ENCODE results near the gene CD163. TPM values are rescaled to one million over a fixed set of nuclear protein-coding genes. Genes with fewer than 3 reads are reported as not detected.
"Not testable (repeated sequence)": the region's sequence is repeated elsewhere in the genome, so short reads cannot be mapped to it uniquely, and the experiment has no call there.

The CD163 gene
- total RNA-seq: not detected in 2 replicates

DNA sequence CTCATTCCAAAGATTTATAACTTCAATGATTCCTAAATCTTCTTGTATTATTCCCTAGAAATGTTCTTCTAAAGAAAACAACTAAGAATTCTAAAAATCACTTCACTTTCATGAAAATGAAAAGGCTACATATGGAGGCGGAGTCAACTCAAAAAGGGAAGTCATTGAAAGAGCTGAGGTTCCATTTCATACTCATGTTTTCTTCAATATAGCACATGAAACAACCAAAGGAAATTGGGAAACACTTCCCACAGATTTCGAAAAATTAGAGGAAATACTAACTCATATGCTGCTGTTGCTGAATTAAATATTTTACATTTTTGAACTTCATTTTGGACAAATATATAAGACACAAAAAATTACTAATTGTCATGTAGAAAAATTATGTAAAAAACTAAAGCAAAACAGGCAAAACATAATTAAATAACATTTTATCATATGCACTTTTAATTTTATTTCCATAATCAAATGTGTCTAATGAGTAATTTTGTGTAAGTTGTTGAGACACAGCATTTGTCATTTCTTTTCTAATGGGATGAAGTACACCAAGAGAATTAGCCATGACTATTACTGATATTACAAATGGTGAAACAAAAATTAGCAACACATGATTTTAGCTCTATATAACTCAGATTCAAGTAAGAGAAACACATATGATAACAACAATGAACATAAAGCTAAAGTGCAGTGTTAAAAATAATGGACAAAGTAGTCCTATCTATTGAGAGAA is at the start of gene CD163:
Gene CD163, minus strand, starts transcription at position 92 of the 730 bp plus-strand sequence. Its CDS starts 87 bp downstream, at position 5.
- H3K4me3 ChIP-seq (ENCODE audit: low read depth, low read length): no peak within 1 kb of the TSS
- DNase-seq (ENCODE audit: low read depth): no peak
- no peak for TF ChIP-seq CTCF (IDR thresholded peaks at IDR 0.05; ENCODE audit: insufficient read depth, low read depth, low read length)

DNA sequence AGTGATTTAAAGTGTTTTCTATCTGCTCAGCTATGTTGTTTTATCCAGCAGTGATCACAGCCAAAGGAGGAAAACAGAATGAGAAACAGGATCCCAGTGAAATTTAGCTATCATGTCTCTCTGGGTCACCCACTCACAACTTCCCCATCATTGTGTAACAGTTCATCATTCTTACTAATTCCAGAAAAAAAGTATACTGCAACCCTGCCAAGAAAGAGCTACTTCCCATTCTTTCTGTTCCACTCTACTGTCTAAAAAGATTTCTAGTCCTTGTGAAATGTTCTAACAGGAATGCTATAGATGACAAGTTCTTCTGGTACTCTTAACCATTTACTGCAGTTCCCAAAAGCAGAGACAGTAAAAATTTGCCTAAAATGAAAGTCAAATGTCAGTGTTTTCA is 39.2 kb upstream of the CD163 start:
- DNase-seq (ENCODE audit: low read depth): peak; percentile 70
- H3K4me3 ChIP-seq (ENCODE audit: low read depth, low read length): no peak overlapping the region
- TF ChIP-seq CTCF (IDR thresholded peaks at IDR 0.05; ENCODE audit: insufficient read depth, low read depth, low read length): no peak

- TF ChIP-seq CTCF (IDR thresholded peaks at IDR 0.05; ENCODE audit: insufficient read depth, low read depth, low read length): no peak
- H3K4me3 ChIP-seq (ENCODE audit: low read depth, low read length): no peak overlapping the region
- no peak for DNase-seq (ENCODE audit: low read depth)
These were observed 38.5 kb upstream of the CD163 start for GRCh38 chr12:7542046-7542445.

DNA sequence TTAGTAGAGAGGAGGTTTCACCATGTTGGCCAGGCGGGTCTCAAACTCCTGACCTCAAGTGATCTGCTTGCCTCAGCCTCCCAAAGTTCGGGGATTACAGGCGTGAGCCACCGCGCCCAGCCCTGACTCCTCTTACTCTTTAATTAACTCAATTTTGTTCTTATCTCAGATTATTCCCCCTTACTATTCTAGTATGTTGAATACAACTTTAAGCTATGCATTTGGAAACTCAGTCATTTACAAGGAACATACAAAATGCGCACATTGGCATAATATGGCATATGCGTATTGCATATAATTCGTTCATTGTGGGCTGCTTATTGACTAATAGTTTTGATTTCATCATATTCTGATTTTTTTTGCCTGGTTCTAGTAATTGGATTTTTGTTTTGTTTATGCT is 10.8 kb upstream of the CD163 start:
- DNase-seq (ENCODE audit: low read depth): no peak
- TF ChIP-seq CTCF (IDR thresholded peaks at IDR 0.05; ENCODE audit: insufficient read depth, low read depth, low read length): no peak
- no peak overlapping the region for H3K4me3 ChIP-seq (ENCODE audit: low read depth, low read length)

- TF ChIP-seq CTCF (IDR thresholded peaks at IDR 0.05; ENCODE audit: insufficient read depth, low read depth, low read length): no peak
- peak; percentile 90 for DNase-seq (ENCODE audit: low read depth)
- no peak overlapping the region for H3K4me3 ChIP-seq (ENCODE audit: low read depth, low read length)
These were observed 9.0 kb upstream of the CD163 start for GRCh38 chr12:7512553-7512952.

DNA sequence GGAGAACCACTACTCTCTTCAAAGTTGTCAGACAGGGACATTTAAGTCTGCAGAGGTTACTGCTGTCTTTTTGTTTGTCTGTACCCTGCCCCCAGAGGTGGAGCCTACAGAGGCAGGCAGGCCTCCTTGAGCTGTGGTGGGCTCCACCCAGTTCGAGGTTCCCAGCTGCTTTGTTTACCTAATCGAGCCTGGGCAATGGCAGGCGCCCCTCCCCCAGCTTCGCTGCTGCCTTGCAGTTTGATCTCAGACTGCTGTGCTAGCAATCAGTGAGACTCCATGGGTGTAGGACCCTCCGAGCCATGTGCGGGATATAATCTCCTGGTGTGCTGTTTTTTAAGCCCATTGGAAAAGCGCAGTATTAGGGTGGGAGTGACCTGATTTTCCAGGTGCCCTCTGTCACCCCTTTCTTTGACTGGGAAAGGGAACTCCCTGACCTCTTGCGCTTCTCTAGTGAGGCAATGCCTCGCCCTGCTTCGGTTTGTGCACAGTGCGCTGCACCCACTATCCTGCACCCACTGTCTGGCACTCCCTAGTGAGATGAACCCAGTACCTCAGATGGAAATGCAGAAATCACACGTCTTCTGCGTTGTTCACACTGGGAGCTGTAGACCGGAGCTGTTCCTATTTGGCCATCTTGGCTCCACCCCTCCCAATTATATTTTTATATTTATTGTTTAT is 6.4 kb upstream of the CD163 start:
- not testable (repeated sequence) for DNase-seq (ENCODE audit: low read depth); H3K4me3 ChIP-seq (ENCODE audit: low read depth, low read length)

DNA sequence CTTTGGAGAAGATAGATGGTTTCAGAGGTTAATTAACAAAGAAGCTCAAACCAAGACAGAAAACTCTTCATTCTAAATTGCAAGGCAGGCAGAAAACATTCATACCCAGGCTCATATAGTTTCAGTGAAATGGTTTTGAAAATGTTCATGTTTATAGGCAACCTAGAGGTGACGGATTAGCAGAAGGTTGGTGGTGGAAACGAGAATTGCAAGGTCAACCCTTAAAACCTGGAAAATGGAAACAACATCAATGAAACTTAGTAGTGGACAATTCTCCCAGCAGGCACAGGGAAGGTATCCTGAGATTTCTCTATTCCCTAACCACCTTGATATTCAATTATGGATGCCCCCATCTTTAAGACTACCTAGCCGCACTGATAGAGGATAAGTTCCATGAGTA is 965 bp downstream of the CD163 start:
- TF ChIP-seq CTCF (IDR thresholded peaks at IDR 0.05; ENCODE audit: insufficient read depth, low read depth, low read length): no peak
- DNase-seq (ENCODE audit: low read depth): no peak
- no peak overlapping the region for H3K4me3 ChIP-seq (ENCODE audit: low read depth, low read length)

Data from fibroblast of villous mesenchyme (primary cell).